Astrocyte (in vitro differentiated cells and primary cell): ENCODE measurements around the gene TUBA1C. TPM values are rescaled to one million over a fixed set of nuclear protein-coding genes. Genes with fewer than 3 reads are reported as not detected.
"Not testable (repeated sequence)": the region's sequence is repeated elsewhere in the genome, so short reads cannot be mapped to it uniquely, and the experiment has no call there.

Experiments used
- DNase-seq: peaks from one replicate; pipeline ENCODE4 v3.0.0-alpha.2; 2010; ENCODE audit warnings: low read depth
- FAIRE-seq: peaks from 2 replicates; lab custom pipeline; 2011; peaks lifted over from hg19 to GRCh38; lab: Jason Lieb, UNC
- H2AFZ ChIP-seq: 2 replicates; pipeline ENCODE4 v1.6.0; 2012; ENCODE audit warnings: low read depth, low read length, inconsistent platforms
- H3K27ac ChIP-seq: 2 replicates; pipeline ENCODE4 v1.5.1; 2011; ENCODE audit warnings: low read depth, low read length, inconsistent platforms
- H3K27me3 ChIP-seq: 2 replicates; pipeline ENCODE4 v1.6.0; 2011; ENCODE audit warnings: low read length, inconsistent platforms; ENCODE audit not compliant: insufficient read depth
- H3K36me3 ChIP-seq: 2 replicates; pipeline ENCODE4 v1.5.1; 2011; ENCODE audit warnings: low read length, inconsistent platforms; ENCODE audit not compliant: insufficient read depth
- H3K4me1 ChIP-seq: 2 replicates; pipeline ENCODE4 v1.5.1; 2011; ENCODE audit warnings: low read length, inconsistent platforms; ENCODE audit not compliant: insufficient read depth
- H3K4me2 ChIP-seq: 2 replicates; pipeline ENCODE4 v1.6.0; 2012; ENCODE audit warnings: low read length, inconsistent platforms
- H3K4me3 ChIP-seq: 2 replicates; pipeline ENCODE4 v1.5.1; 2011; ENCODE audit warnings: low read depth, mild to moderate bottlenecking, low read length, inconsistent platforms; ENCODE audit not compliant: insufficient read depth
- H3K79me2 ChIP-seq: 2 replicates; pipeline ENCODE4 v1.6.0; 2012; ENCODE audit warnings: mild to moderate bottlenecking, low read length, inconsistent platforms; ENCODE audit not compliant: insufficient read depth
- H3K9ac ChIP-seq: 2 replicates; pipeline ENCODE4 v1.6.0; 2012; ENCODE audit warnings: mild to moderate bottlenecking, low read length, inconsistent platforms
- H3K9me3 ChIP-seq: 2 replicates; pipeline ENCODE4 v1.5.1; 2012; ENCODE audit warnings: low read depth, mild to moderate bottlenecking, low read length, inconsistent platforms; ENCODE audit not compliant: insufficient read depth
- H4K20me1 ChIP-seq: 2 replicates; pipeline ENCODE4 v1.6.0; 2012; ENCODE audit warnings: low read length, inconsistent platforms; ENCODE audit not compliant: insufficient read depth
- H3K27ac Mint-ChIP-seq: one replicate; pipeline ENCODE4 v1.8.0; 2021; ENCODE audit warnings: mild to moderate bottlenecking, mixed read lengths; ENCODE audit not compliant: unreplicated experiment
- H3K27me3 Mint-ChIP-seq: one replicate; pipeline ENCODE4 v1.8.0; 2021; ENCODE audit warnings: low read depth, mixed read lengths; ENCODE audit not compliant: unreplicated experiment
- H3K36me3 Mint-ChIP-seq: one replicate; pipeline ENCODE4 v1.8.0; 2021; ENCODE audit warnings: low read depth, mixed read lengths; ENCODE audit not compliant: unreplicated experiment
- H3K4me1 Mint-ChIP-seq: one replicate; pipeline ENCODE4 v1.8.0; 2021; ENCODE audit warnings: low read depth, mixed read lengths; ENCODE audit not compliant: unreplicated experiment
- H3K4me3 Mint-ChIP-seq: one replicate; pipeline ENCODE4 v1.8.0; 2021; ENCODE audit warnings: mild to moderate bottlenecking, moderate library complexity, mixed read lengths; ENCODE audit not compliant: unreplicated experiment
- H3K9me3 Mint-ChIP-seq: one replicate; pipeline ENCODE4 v1.8.0; 2021; ENCODE audit warnings: mild to moderate bottlenecking, mixed read lengths; ENCODE audit not compliant: unreplicated experiment
- CTCF ChIP-seq: IDR thresholded peaks from 2 replicates; pipeline ENCODE4 v1.5.1; 2011; ENCODE audit warnings: low read depth, mild to moderate bottlenecking, inconsistent platforms, low read length, moderate library complexity; ENCODE audit not compliant: insufficient read depth
- EZH2 ChIP-seq: IDR thresholded peaks from 2 replicates; pipeline ENCODE4 v1.6.1; 2012; ENCODE audit warnings: mild to moderate bottlenecking, low read length, inconsistent platforms; ENCODE audit not compliant: insufficient read depth
- total RNA-seq: library from RNA; stranded (reverse); gene quantifications from 2 replicates; pipeline ENCODE4 v1.2.1, GENCODE V29; 2021

TUBA1C gene
- total RNA-seq, 1 donor from 2014 or later: 408 TPM

GRCh38 chr12:49304161-49304560, 39.3 kb downstream of the TUBA1C start:
- peaks cover 35% of the 10 kb centered on the region for H3K27me3 Mint-ChIP-seq

GRCh38 chr12:49305762-49306510, 41.1 kb downstream of the TUBA1C start:
- FAIRE-seq (no peak), DNase-seq (no peak)
- no peaks in the 10 kb centered on the region for H3K9me3 Mint-ChIP-seq
- H3K9me3 ChIP-seq: no peaks in the 10 kb centered on the region
- no peaks in the 10 kb centered on the region for H4K20me1 ChIP-seq
- no peak overlapping the region for H3K4me3 ChIP-seq
- peaks cover 2% of the 10 kb centered on the region for H3K4me1 Mint-ChIP-seq
- H3K27ac ChIP-seq: no peak overlapping the region
- H3K27ac Mint-ChIP-seq: no peak overlapping the region
- no peak overlapping the region for H2AFZ ChIP-seq
- H3K36me3 Mint-ChIP-seq: no peaks in the 10 kb centered on the region
- H3K4me3 Mint-ChIP-seq: no peak overlapping the region
- H3K27me3 Mint-ChIP-seq: peaks cover 34% of the 10 kb centered on the region
- TF ChIP-seq CTCF (no peak), EZH2 (no peak)
- H3K9ac ChIP-seq: no peak overlapping the region
- peaks cover 36% of the 10 kb centered on the region for H3K27me3 ChIP-seq
- H3K36me3 ChIP-seq: no peaks in the 10 kb centered on the region
- H3K4me1 ChIP-seq: no peaks in the 10 kb centered on the region
- no peak overlapping the region for H3K4me2 ChIP-seq
- H3K79me2 ChIP-seq: no peaks in the 10 kb centered on the region

More at GRCh38 chr12:49304161-49304560, 39.3 kb downstream of the TUBA1C start:
- H3K27ac ChIP-seq: no peak overlapping the region
- no peaks in the 10 kb centered on the region for H3K9me3 ChIP-seq
- no peaks in the 10 kb centered on the region for H3K79me2 ChIP-seq
- no peak overlapping the region for H3K4me2 ChIP-seq
- TF ChIP-seq CTCF: no peak
- TF ChIP-seq EZH2: no peak
- no peaks in the 10 kb centered on the region for H3K9me3 Mint-ChIP-seq
- peaks cover 33% of the 10 kb centered on the region for H3K27me3 ChIP-seq
- H4K20me1 ChIP-seq: no peaks in the 10 kb centered on the region
- DNase-seq (peak; percentile 35), FAIRE-seq (no peak)
- H3K4me1 ChIP-seq: no peaks in the 10 kb centered on the region
- H3K36me3 Mint-ChIP-seq: no peaks in the 10 kb centered on the region
- no peak overlapping the region for H2AFZ ChIP-seq
- no peak overlapping the region for H3K4me3 Mint-ChIP-seq
- H3K36me3 ChIP-seq: no peaks in the 10 kb centered on the region
- peaks cover 2% of the 10 kb centered on the region for H3K4me1 Mint-ChIP-seq
- no peak overlapping the region for H3K4me3 ChIP-seq
- H3K27ac Mint-ChIP-seq: peak overlapping the region; percentile 80
- no peak overlapping the region for H3K9ac ChIP-seq

GRCh38 chr12:49309386-49309785, 44.5 kb downstream of the TUBA1C start:
- Mint-ChIP-seq H3K36me3 (no peaks in the 10 kb centered on the region), H3K27me3 (peaks cover 27% of the 10 kb centered on the region), H3K4me1 (peaks cover 1% of the 10 kb centered on the region), H3K27ac (no peak overlapping the region), H3K9me3 (no peaks in the 10 kb centered on the region), H3K4me3 (no peak overlapping the region)
- no peak for TF ChIP-seq CTCF
- no peak for TF ChIP-seq EZH2
- no peaks in the 10 kb centered on the region for H4K20me1 ChIP-seq
- H3K4me3 ChIP-seq: no peak overlapping the region
- H2AFZ ChIP-seq: no peak overlapping the region
- H3K27ac ChIP-seq: no peak overlapping the region
- no peak for FAIRE-seq
- H3K79me2 ChIP-seq: no peaks in the 10 kb centered on the region
- peaks cover 22% of the 10 kb centered on the region for H3K27me3 ChIP-seq
- H3K4me2 ChIP-seq: no peak overlapping the region
- DNase-seq: no peak
- H3K9ac ChIP-seq: no peak overlapping the region
- H3K4me1 ChIP-seq: no peaks in the 10 kb centered on the region
- H3K36me3 ChIP-seq: no peaks in the 10 kb centered on the region
- H3K9me3 ChIP-seq: no peaks in the 10 kb centered on the region

GRCh38 chr12:49310451-49311000, 45.6 kb downstream of the TUBA1C start:
- not testable (repeated sequence) for H3K4me1 Mint-ChIP-seq, DNase-seq

More at GRCh38 chr12:49310451-49311000, 45.6 kb downstream of the TUBA1C start:
- H3K36me3 ChIP-seq, H3K9ac ChIP-seq, H3K4me1 ChIP-seq, H3K27ac ChIP-seq, H3K27ac Mint-ChIP-seq, H3K4me3 Mint-ChIP-seq, H3K79me2 ChIP-seq, H4K20me1 ChIP-seq, H3K9me3 Mint-ChIP-seq, H2AFZ ChIP-seq, H3K4me2 ChIP-seq, H3K9me3 ChIP-seq, FAIRE-seq, H3K36me3 Mint-ChIP-seq, H3K4me3 ChIP-seq: not testable (repeated sequence)
- H3K27me3 ChIP-seq: peaks cover 21% of the 10 kb centered on the region
- peaks cover 25% of the 10 kb centered on the region for H3K27me3 Mint-ChIP-seq
